Endothelial cell of umbilical vein (primary cell): ENCODE data around the gene SLC12A1.
"Not testable (repeated sequence)": the region's sequence is repeated elsewhere in the genome, so short reads cannot be mapped to it uniquely, and the experiment has no call there.

Experiments
- CTCF ChIP-seq, 2 donors: IDR thresholded peaks; 1 replicate in 1 of 2; 2 replicates in 1 of 2; pipeline ENCODE4 v1.5.1; 2011; ENCODE audit warnings: low read length in 2 of 2, mild to moderate bottlenecking in 2 of 2, moderate library complexity in 2 of 2, control low read depth in 1 of 2, inconsistent platforms in 1 of 2, low read depth in 1 of 2; ENCODE audit not compliant: insufficient read depth in 1 of 2; ENCODE audit errors: extremely low read depth in 1 of 2
- EZH2 ChIP-seq: IDR thresholded peaks from 2 replicates; pipeline ENCODE4 v1.6.1; 2012; ENCODE audit warnings: borderline replicate concordance, low read depth, mild to moderate bottlenecking, moderate library complexity, low read length, inconsistent platforms; ENCODE audit not compliant: severe bottlenecking
- POLR2A ChIP-seq: IDR thresholded peaks from 2 replicates; pipeline ENCODE4 v1.6.1; 2012; ENCODE audit warnings: low read depth, mild to moderate bottlenecking, control low read depth, low read length

- not testable (repeated sequence) for TF ChIP-seq POLR2A; CTCF (IDR thresholded peaks at IDR 0.05; ENCODE audit: extremely low read depth in 1 of 2, insufficient read depth in 1 of 2, low read depth in 1 of 2, low read length in 2 of 2); EZH2
Observed at GRCh38 chr15:48326180-48326579, 120.1 kb downstream of the SLC12A1 start.
